KBM-7 (cell line): ENCODE results near the gene PRKD2.

Experiments
- DNase-seq: peaks from one replicate; pipeline ENCODE4 v3.0.0-alpha.2; 2015
- in situ Hi-C: fragments of 300-500 bp; cut with MboI; formaldehyde crosslinking; loops from 2 replicates; pipeline ENCODE4 v1.14.3; 2020; ENCODE audit warnings: low sequenced_read_pairs, low pct_unique_long_range_greater_than_20kb, mixed read lengths

PRKD2 gene

DNA sequence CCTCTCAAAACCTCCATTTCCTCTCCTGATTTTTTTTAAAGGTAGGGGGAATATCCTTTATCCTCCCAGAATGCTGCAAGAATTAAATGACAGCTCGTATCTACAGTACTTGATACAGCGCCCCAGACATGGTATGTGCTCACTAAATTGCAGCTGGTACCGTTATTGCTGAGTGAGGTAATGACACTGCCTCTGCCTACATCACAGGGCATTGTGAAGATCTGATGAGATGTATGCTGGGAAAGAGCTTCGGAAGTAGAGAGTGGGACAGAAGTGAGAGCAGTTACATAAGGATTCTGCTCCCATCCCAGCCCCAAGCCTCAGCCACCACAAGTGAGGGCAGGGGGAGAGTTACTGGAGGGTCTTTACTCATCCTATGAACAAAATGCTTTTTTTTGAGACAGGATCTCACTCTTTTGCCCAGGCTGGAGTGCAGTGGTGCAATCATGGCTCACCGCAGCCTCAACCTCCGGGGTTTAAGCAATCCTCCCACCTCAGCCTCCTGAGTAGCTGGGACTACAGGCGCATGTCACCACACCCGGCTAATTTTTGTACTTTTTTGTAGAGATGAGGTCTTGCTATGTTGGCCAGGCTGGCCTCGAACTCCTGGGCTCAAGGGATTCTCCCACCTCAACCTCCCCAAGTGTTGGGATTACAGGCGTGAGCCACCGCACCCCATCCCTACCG is 27.2 kb upstream of the PRKD2 start:
- no peak for DNase-seq
- in situ Hi-C loops = no loop called here

DNA sequence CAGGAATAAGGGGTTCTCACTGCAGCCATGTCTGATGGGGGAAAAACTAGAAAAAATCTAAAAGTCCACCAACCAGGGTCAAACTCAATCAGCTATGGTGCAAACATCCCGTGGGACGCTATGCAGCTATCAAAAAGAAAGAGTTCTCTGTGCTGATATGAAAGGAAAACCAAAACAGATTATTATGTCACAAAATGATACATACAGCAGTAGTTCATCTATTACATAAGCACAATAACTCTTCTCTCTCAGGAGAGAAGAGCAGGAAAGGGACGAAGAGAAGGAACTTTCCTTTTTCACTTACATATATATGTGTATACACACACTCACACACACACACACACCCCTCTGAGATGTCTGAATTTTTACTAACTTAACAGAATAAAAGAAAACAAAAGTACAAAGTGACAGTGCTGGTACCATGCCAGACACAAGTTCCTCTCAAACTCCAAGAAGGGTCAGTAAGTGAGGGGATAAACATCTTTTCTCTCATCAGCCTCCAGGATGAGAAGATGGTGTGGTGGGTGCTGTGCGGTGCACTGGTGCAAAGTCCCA is 26.1 kb upstream of the PRKD2 start:
- in situ Hi-C loops = no loop called here
- DNase-seq = no peak

DNA sequence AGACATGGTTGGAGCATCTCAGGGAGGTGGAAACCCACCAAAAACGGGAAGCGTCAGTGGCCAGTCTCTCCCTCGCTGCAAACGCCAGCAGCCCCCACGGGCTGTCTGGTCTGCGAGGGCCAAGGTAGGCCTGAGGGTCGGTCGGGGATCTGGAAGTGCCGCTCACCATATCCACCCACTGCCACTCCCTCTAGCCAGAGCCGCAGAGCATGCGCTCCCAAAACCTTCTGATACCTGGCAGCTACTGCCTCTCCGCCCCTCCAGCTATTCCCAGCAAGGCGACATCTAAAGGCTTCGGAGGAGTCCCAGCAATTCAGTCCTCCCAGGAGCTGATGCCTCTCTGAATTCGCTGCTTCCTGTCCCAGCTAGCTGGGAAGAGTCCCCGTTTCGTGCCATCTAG is 24.5 kb upstream of the PRKD2 start:
- in situ Hi-C loops = no loop called here
- DNase-seq = no peak

DNA sequence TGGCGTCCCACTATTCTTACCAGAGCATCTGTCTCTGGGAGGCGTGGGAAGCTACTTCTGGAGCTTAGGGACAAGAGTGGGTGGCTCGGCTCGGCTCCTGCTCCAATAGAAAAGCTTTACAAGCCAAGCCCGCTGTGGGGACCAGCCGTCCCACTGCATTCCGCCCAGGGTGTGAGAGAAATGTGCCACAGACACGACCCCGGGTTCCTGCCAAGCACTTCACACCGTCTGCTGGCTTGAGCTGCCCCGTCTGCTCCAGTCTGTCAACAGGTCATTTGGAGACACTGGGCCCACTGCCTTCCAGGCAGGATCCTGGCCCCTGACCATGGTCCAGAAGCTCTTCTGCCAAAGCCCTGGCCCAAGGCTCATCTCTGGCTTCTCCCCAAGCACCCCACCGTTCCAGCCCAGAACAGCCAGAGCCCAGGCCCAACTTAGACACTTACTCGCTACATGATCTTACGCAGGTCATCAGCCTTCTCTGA is 22.4 kb upstream of the PRKD2 start:
- in situ Hi-C loops = no loop called here

DNA sequence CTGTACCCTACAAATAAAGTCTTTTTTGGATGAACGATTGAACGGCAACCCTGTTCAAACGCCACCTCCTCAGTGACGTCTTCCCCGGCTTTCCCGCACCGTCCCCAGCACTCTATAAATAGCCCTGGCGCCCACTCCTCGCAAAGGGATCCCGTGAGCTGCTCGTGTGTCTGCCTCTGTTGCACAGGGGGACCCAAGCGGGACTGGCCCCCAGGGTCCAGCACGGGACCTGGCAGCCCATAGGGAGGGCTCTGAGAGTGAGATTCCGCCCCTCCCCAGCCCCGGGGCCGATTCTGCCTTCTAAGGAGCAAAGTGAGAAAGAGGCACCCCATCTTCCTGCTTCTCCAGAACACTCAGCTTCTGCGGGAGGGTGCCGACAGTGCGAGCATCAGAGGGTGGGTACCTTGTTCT is 20.9 kb upstream of the PRKD2 start:
- no peak for DNase-seq
- in situ Hi-C loops = no loop called here

More for the DNA sequence above, 22.4 kb upstream of the PRKD2 start:
- DNase-seq = no peak

DNA sequence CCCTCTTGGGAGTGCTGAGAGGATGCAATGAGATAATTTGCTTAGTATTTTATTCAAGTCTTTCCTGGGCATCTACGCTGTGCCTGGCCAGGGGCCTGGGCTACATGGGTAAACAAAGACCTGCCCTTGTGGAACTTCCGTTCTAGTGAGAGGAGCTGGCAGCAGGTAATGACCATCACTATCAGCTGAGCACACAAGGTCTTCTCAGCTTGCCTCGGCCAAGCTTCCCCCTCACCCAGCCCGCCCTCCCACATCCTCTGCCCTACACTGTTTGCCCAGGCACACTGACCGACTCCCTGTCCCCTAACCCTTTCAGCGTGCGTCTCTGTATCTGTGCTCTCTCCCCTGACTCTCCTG is 20.4 kb upstream of the PRKD2 start:
- in situ Hi-C loops = no loop called here
- DNase-seq = no peak

DNA sequence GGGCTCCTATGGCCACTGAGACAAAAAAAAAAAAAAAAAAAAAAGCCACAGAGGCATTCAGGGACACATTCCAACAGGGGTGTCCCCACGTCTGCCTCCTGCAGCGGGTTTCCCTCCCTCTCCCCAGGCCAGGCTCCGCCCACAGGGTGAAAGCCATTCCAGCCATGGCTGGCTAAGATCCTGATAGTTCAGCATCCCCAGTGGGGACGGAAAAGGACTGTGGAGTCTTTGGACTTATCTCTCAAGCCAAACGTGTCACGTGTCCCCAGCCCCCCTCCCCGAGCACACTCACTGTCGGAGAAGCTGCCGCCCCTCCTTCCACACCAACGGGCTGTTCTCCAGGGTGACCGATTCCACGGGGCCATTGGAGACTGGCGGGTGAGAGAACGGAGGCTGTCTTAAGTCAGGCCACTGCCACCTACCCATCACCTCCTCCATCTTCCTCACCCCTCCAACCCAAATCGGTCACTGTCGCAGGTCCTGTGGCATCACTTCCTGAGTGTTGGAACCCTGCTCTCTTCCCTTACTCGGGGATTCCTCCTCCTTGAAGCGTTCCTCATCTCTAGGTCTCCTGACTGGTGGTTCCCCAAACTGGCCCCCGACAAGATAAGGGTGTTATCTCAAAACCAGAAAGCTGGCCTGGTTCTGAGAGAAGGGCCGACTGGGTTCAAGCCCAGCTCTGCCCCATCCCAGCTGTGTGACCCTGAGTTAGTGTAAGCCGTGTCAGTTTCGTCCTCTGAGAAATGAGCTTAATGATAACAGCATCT is 19.8 kb upstream of the PRKD2 start:
- DNase-seq = no peak

DNA sequence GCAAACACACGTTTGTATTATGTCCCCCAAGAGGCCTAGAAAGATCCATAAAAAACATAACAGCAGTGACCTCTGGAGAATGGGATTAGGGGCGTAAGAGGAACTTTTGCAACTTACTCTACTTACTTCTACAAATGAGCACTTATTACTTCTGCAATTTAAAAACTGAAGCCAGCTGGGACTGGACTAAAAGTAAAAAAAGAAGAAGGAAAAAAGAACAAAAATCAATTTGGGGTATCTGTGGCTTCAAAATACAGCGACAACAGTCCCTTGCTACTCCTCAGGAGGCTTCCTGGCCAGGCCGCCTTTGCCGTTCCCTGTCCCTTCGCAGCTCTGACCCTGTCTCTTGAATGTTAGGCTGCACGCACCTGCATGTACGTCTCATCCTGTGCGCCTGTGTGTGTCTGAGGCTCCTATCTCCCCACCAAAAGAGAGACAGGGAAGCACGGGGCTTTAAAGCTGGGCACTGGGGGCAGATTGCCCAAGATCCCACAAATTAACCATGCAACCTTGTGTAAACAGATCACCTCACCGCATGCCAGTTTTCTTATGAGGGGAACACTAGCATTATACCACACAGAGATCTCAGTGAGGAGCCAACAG is 16.9 kb upstream of the PRKD2 start:
- in situ Hi-C loops = no loop called here
- DNase-seq = peak; percentile 84

More for the DNA sequence above, 19.8 kb upstream of the PRKD2 start:
- in situ Hi-C loops = no loop called here

DNA sequence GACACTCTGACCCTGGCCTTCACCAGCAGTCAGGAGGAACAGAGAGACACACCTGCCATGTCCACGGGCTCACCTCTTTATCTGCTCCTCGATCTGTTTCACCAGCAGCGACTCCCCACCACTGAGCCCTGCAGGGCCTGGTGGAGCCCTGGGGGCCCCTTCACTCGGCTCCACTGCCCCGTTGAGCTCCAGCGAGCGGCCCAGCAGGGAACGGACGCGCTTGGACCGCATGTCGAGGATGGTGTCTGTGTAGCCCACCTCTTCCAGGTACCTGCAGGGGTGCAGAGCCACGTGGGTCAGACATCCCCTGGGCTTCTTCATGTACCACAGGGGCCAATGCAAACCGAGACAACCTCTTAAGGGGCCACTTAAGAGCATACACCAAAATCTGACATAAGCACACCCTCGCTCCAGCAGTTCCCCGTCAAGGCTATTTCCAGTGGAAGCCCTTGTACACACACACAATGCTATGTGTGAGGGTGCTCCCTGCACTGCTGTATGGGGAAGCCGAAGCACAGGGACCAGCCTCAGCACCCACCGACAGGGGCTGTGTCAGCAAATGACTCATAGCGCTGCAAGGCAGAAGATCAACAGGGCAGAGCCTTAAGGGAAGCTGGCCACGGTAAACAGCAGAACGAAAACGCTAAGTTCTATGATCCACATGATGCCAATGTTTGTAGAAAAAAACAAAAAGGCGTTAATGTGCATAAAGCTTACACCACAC is 16.2 kb upstream of the PRKD2 start:
- in situ Hi-C loops = no loop called here
- peak; percentile 60 for DNase-seq

DNA sequence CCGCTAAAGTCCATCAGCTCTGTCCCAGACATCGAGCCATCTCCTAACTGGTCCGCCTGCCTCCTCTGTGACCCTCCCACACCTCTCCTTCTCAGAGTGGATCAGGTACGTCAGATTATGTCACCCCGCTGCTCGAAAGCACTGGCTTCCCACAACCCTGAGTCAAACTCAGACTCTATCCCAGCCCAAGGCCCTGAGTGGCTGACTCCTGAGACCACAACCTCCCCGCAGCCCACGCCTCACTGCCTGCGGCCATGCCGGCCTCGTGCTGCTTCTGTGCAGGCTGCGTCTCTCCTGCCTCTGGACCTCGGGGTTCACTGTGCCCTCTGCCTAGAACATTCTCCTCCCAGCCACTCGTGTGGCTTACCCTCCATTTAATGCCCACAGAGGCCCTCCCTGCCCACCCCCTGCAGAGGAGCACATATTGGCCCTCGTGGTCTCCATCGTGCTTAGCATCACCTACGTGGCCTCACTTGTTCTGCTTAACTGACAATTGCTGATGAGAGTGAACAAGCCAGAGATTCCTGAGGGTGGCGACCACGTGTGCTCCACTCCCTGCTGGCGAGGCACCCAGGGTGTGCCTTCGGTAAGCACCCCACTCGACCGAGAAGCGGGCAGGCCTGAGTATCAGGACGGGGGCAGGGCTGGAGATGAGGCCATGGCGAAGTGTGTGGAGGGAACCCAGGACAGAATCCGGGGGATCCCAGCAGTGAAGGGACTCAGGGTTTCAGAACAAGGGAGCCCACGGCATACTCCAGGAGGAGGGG is 15.4 kb upstream of the PRKD2 start:
- in situ Hi-C loops = no loop called here
- no peak for DNase-seq

DNA sequence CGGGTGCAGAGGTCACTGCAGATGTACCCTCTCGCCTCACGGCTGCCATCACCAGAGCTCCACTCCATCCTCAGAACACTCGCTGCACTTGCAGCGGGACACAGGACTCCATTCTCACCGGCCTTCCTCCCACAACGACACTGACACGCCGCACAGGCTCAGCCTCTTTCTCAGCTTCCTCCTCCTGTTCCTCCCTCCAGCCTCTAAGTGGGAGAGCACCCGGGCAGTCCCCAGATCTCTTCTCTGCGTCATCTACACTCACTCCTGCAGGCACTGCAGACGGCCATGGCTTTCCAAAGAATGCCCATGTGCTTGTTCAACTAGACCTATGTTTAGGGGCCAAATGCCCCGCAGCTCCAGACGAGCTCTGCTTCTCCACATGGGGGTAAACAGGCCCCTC is 14.7 kb upstream of the PRKD2 start:
- in situ Hi-C loops = no loop called here
- peak; percentile 66 for DNase-seq

DNA sequence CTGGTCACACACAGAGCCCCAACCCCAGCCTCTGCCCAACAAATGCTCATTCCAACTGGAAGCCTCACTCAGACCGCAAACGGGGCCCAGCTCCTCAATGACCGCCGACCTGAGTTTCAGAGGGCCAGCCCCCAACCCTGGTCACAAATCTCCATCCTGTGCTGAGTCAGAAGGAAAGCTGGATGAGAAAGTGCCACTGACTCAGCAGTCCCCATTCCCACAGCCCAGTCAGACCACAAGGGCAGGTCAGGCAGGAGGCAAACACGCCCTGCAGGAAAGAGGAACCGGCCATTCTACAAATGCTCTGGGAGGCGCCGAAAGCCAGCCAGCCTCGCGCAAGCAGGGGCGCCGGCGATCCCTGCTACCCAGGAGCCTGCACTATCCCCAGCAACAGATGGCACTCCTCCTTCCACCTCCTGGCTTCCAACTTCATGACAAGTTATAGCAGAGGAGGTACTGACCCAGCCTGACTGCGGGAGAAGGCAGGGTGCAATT is 14.1 kb upstream of the PRKD2 start:
- in situ Hi-C loops = no loop called here

DNA sequence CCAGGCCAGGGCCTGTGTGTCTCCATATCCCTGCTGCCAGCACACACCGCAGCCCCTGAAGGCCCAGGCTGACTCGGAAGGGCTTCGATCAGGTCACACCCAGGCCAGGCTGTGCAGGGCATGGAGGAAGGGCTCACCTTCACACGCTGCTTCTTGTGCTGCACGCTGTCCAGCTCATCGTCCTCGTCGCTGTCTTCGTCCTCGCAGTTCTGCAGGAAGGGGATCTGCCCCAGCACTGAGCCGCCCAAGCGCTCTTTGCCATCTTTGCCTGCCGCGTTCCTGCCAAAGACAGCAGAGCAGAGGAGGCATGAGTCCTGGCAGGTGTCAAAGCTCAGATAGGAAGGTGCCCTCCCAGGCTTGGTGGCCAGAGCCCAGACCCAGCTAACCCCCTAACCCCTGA is 13.7 kb upstream of the PRKD2 start:
- no peak for DNase-seq
- in situ Hi-C loops = no loop called here

More for the DNA sequence above, 14.1 kb upstream of the PRKD2 start:
- DNase-seq = peak; percentile 89

DNA sequence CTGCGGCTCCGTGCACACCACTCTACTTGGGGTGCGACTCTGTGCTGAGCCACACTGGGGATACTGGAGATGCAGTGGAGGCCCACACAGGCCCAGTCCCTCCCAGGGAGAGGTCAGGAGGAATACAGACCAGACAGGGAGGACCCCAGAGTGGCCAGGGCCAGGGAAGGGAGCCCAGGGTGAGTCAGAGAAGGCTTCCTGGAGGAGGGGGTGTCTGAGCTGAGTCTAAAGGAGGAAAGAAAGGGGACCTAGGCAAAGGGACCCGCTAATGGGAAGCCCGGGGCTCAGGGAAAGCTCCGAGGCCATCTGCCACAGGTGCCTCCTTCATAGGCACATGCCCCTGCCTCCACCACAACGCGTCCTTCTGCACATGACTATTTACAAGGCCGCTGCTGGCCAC is 13.3 kb upstream of the PRKD2 start:
- no peak for DNase-seq
- in situ Hi-C loops = no loop called here

DNA sequence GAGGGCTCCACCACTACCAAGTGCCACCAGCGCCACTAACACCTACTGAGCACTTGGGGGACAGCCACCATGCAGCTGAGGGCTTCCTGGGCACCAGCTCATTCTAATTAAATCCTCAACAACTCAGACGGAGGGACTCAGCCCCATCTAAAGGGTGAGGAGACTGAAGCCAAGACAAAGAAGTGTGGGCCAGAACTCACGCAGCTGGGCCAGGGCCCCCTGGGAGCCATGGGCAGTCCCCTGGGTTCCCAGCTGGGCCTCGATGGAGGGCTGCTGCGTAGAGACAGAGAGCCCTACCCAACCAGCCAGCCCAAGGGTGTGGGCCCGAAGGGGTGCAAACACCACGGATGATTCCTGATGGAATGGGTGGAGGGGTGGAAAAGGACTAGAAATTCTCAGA is 12.8 kb upstream of the PRKD2 start:
- DNase-seq = no peak
- in situ Hi-C loops = no loop called here

DNA sequence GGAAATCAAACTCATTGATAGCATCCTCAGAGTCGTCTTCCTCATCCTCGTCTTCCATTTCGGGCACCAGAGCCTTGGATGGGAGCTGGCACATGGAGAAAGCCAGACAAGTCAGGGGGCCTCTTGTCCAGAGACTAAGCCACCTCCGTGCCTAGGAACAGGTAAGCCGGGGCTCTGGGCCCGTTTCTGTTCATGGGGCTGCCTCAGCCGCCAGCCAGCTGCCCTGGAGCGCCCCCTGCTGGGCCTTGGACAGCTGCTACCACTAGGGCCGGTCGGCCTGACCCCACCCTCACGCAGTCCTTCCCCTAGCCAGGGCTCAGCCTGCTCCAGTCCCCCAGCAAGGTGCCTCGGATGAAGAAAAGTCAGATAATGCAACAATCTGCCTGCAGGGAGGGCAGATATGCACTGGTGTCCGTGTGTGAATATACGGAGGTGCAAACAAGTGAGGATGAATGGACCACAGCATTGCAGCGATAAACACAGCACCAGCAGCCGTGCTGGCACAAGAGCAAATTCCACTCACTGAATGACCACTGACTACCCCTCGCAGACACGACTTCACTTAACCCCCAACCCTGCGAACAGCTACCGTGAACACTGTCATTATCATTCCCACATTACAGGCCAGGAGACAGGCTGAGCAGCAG is 11.9 kb upstream of the PRKD2 start:
- peak; percentile 64 for DNase-seq
- in situ Hi-C loops = no loop called here

DNA sequence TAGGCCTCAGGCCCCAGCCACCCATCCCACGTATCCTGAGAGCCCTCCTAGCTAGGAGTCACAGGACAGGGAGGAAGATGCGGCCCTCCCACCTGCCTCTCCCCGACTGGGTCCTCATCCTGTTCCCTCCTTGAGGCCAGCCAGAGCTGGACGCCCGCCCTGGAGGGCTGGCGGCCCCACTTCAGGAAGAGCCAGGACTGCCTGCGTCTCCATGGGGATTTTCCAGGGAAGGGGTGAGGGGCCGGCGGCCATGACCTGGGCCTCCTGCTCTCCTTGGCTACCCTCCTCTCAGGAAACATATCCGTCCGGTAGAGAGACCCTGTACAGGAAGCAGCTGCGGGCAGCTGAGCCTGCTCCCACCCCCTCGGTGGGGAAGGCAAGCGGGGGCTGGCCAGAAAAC is 11.3 kb upstream of the PRKD2 start:
- no peak for DNase-seq
- in situ Hi-C loops = no loop called here

DNA sequence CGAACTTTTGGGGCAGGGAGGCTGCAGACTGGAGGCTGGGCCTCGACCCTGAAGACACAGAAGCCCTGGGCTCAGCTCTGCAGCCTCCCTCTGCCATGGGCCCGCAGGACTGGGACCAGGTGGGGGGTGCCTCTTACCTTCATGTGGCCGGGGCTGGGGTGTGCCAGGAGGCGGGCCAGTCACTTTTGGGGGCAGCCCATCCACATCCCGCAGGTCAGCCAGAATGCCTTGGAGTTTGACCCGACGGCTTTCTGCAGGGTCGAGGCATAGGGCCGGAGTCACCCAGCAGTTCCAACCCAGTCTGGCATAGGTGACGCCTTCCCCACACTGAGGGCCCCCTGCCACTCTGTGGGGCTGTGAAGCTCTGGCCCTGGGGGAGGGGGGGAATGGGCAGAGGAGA is 10.8 kb upstream of the PRKD2 start:
- in situ Hi-C loops = no loop called here
- no peak for DNase-seq
